SHP77 treated with DMSO at 0.1 percent for 48 hours (cell line): ENCODE results near the gene AKT1.
A peak's percentile ranks its signal among the peaks of the same experiment; 100 is the strongest.

Experiments used
- DNase-seq: peaks from one replicate; lab custom pipeline; 2025; lab: John Stamatoyannopoulos, UW

Gene AKT1

GRCh38 chr14:104723651-104724406, 71.7 kb downstream of the AKT1 start, which contains the start of gene ADSS1:
Gene ADSS1 (plus strand): TSS chr14:104724229. CDS start chr14:104724271, 42 bp downstream.
- peak; percentile 3 for DNase-seq

DNA sequence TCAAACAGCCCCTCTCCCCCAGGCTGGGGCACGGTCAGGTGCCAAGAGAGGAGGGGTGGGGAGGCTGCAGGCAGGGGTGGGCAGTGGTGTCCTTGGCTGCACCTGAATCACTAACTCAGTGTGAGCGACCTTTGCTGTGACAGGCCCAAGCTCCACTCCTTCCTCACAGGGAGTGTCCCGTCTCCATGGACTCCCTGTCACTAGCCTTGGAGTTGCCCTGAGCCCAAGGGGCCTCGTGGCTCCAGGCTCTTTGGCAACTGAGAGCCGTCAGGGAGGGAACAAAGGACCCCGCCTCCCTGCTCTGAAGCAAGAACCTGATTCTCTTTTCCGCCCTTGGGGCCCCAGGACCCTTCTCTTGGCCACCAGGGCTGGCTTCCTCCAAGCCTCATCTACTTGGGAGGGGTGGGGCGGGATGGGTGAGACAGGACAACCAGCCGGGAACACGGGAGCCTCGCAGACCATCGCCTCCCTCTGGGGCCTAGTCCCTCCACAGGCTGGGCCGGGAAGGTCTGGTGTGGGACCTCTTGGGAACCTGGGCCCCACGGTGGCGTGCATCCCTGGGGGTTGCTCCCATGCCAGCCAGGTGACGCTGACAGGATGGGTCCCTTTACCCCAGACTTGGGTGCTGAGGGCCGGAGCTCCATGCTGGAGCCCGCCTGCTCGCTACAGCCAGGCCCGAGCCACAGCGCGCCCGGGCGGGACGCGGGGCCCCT, 72.5 kb downstream of the AKT1 start:
- no peak for DNase-seq

DNA sequence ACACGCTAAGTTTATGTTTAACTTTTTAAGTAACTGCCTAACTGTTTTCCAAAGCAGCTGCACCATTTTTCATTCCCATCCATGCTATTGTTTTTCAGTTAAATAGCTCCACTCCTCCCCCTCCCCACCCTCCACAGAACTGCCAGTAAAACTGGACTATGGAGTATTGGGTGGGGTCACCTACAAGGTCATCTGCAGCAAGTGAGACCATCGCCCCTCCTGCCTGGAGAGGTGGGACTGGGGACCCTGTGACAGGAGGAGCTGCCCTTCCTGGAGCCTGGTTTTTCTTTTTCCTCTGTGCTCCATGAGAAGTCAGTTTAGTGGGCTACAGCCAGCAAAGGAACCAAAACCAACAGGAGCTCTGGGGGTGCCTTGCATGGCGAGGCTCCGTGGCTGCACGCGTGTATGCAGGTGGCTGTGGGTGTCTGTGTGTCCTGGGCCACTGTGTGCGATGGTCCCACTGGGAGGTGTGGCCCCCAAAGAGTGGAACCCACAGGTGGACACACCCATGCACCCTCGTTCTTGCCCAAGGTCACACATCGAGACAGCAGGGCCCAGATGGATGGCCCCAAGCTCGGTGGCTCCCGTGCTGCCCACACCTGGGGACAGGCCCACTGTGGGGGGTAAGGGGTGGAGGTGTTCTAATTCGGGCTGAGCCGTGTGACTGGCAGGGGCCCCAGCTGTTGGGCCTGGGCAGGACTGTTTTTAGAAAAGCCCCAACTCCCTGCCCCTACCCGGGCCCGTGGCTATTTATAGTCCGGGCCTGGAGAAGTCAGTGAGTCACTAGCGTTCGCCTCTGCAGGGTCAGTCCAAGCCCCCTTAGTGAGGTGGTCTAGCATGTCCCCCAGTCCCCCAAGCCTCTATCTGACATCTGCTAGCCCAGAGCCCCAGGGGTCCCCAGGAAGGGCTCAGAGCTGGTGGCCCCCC, 73.8 kb downstream of the AKT1 start:
- DNase-seq: no peak
